ENCODE measurements around the gene SRCIN1. TPM values are rescaled to one million over a fixed set of nuclear protein-coding genes. Genes with fewer than 3 reads are reported as not detected.
"Not testable (repeated sequence)": the region's sequence is repeated elsewhere in the genome, so short reads cannot be mapped to it uniquely, and the experiment has no call there.

The SRCIN1 gene
- total RNA-seq, 1 donor from 2014 or later, result 0.59 TPM

- Mint-ChIP-seq H3K4me1 (ENCODE audit: unreplicated experiment) (no peaks in the 10 kb centered on the region), H3K4me3 (ENCODE audit: unreplicated experiment) (no peak overlapping the region), H3K36me3 (ENCODE audit: low read depth, unreplicated experiment) (no peaks in the 10 kb centered on the region), H3K9me3 (ENCODE audit: unreplicated experiment) (no peaks in the 10 kb centered on the region), H3K27ac (ENCODE audit: unreplicated experiment) (no peak overlapping the region), H3K27me3 (ENCODE audit: unreplicated experiment) (peaks cover 1% of the 10 kb centered on the region)
- TF ChIP-seq CTCF (IDR thresholded peaks at IDR 0.05; ENCODE audit: unreplicated experiment), result no peak
- DNase-seq (ENCODE audit: low spot score), result no peak
Observed at GRCh38 chr17:38637951-38638350, 32.2 kb upstream of the SRCIN1 start.

- no peak overlapping the region for H3K4me3 Mint-ChIP-seq (ENCODE audit: unreplicated experiment)
- H3K36me3 Mint-ChIP-seq (ENCODE audit: low read depth, unreplicated experiment), result no peaks in the 10 kb centered on the region
- H3K27ac Mint-ChIP-seq (ENCODE audit: unreplicated experiment), result no peak overlapping the region
- no peak for TF ChIP-seq CTCF (IDR thresholded peaks at IDR 0.05; ENCODE audit: unreplicated experiment)
- no peaks in the 10 kb centered on the region for H3K4me1 Mint-ChIP-seq (ENCODE audit: unreplicated experiment)
- no peaks in the 10 kb centered on the region for H3K9me3 Mint-ChIP-seq (ENCODE audit: unreplicated experiment)
- no peak for DNase-seq (ENCODE audit: low spot score)
- H3K27me3 Mint-ChIP-seq (ENCODE audit: unreplicated experiment), result peaks cover 1% of the 10 kb centered on the region
Observed at GRCh38 chr17:38636054-38636453, 30.3 kb upstream of the SRCIN1 start.

- H3K27me3 Mint-ChIP-seq (ENCODE audit: unreplicated experiment), result peaks cover 3% of the 10 kb centered on the region
- DNase-seq (ENCODE audit: low spot score), result no peak
- no peak for TF ChIP-seq CTCF (IDR thresholded peaks at IDR 0.05; ENCODE audit: unreplicated experiment)
Observed at GRCh38 chr17:38632334-38632733, 26.6 kb upstream of the SRCIN1 start.

GRCh38 chr17:38628441-38628840, 22.7 kb upstream of the SRCIN1 start:
- H3K36me3 Mint-ChIP-seq (ENCODE audit: low read depth, unreplicated experiment), result no peaks in the 10 kb centered on the region
- H3K4me3 Mint-ChIP-seq (ENCODE audit: unreplicated experiment), result no peak overlapping the region
- DNase-seq (ENCODE audit: low spot score), result no peak
- H3K4me1 Mint-ChIP-seq (ENCODE audit: unreplicated experiment), result no peaks in the 10 kb centered on the region
- H3K9me3 Mint-ChIP-seq (ENCODE audit: unreplicated experiment), result no peaks in the 10 kb centered on the region
- no peak overlapping the region for H3K27ac Mint-ChIP-seq (ENCODE audit: unreplicated experiment)
- TF ChIP-seq CTCF (IDR thresholded peaks at IDR 0.05; ENCODE audit: unreplicated experiment), result no peak
- peaks cover 2% of the 10 kb centered on the region for H3K27me3 Mint-ChIP-seq (ENCODE audit: unreplicated experiment)

More at GRCh38 chr17:38632334-38632733, 26.6 kb upstream of the SRCIN1 start:
- Mint-ChIP-seq H3K36me3 (ENCODE audit: low read depth, unreplicated experiment) (no peaks in the 10 kb centered on the region), H3K27ac (ENCODE audit: unreplicated experiment) (no peak overlapping the region), H3K9me3 (ENCODE audit: unreplicated experiment) (no peaks in the 10 kb centered on the region), H3K4me3 (ENCODE audit: unreplicated experiment) (no peak overlapping the region), H3K4me1 (ENCODE audit: unreplicated experiment) (no peaks in the 10 kb centered on the region)

GRCh38 chr17:38627957-38628356, 22.2 kb upstream of the SRCIN1 start:
- no peaks in the 10 kb centered on the region for H3K36me3 Mint-ChIP-seq (ENCODE audit: low read depth, unreplicated experiment)
- no peak overlapping the region for H3K27ac Mint-ChIP-seq (ENCODE audit: unreplicated experiment)
- no peak overlapping the region for H3K4me3 Mint-ChIP-seq (ENCODE audit: unreplicated experiment)
- H3K27me3 Mint-ChIP-seq (ENCODE audit: unreplicated experiment), result peaks cover 2% of the 10 kb centered on the region
- TF ChIP-seq CTCF (IDR thresholded peaks at IDR 0.05; ENCODE audit: unreplicated experiment), result no peak
- no peaks in the 10 kb centered on the region for H3K9me3 Mint-ChIP-seq (ENCODE audit: unreplicated experiment)
- H3K4me1 Mint-ChIP-seq (ENCODE audit: unreplicated experiment), result no peaks in the 10 kb centered on the region
- no peak for DNase-seq (ENCODE audit: low spot score)

GRCh38 chr17:38626606-38627226, 21.0 kb upstream of the SRCIN1 start:
- not testable (repeated sequence) for H3K36me3 Mint-ChIP-seq (ENCODE audit: low read depth, unreplicated experiment); H3K9me3 Mint-ChIP-seq (ENCODE audit: unreplicated experiment); H3K27me3 Mint-ChIP-seq (ENCODE audit: unreplicated experiment); H3K27ac Mint-ChIP-seq (ENCODE audit: unreplicated experiment); DNase-seq (ENCODE audit: low spot score); H3K4me1 Mint-ChIP-seq (ENCODE audit: unreplicated experiment); H3K4me3 Mint-ChIP-seq (ENCODE audit: unreplicated experiment)

Data from endothelial cell (in vitro differentiated cells).